ENCODE results near the gene TSPYL2. TPM values are rescaled to one million over a fixed set of nuclear protein-coding genes. Genes with fewer than 3 reads are reported as not detected.

The TSPYL2 gene
- 11.9 and 18.7 TPM in 2 replicates for total RNA-seq

DNA sequence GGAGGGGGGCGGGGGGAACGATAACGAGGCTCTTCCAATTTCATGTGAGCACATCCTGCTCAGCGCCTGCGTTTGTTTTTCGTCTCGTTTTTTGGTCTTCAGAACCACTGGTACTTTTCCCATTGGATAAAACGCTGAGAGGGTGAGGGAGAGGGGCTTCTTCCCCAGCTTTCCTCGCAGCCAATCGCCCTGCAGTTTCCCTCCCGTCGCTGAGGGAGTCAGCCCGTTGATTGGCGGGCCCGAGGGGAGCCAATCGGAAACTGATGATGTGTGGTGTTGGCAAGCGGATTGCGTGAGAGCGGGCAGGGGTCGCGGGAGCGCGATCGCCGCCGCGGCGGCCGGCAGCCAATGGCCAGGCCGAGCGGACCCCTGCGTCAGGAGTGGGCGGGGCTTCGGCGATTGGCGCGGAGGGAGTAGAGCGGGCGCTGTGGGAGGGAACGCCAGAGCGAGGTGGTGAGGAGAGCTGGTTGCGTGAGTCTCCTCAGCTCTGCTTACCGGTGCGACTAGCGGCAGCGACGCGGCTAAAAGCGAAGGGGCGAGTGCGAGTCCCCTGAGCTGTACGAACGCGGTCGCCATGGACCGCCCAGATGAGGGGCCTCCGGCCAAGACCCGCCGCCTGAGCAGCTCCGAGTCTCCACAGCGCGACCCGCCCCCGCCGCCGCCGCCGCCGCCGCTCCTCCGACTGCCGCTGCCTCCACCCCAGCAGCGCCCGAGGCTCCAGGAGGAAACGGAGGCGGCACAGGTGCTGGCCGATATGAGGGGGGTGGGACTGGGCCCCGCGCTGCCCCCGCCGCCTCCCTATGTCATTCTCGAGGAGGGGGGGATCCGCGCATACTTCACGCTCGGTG lies at the start of gene TSPYL2:
Gene TSPYL2 (plus strand): TSS at position 443 of the 848 bp plus-strand sequence. CDS start 132 bp downstream, at position 575.

DNA sequence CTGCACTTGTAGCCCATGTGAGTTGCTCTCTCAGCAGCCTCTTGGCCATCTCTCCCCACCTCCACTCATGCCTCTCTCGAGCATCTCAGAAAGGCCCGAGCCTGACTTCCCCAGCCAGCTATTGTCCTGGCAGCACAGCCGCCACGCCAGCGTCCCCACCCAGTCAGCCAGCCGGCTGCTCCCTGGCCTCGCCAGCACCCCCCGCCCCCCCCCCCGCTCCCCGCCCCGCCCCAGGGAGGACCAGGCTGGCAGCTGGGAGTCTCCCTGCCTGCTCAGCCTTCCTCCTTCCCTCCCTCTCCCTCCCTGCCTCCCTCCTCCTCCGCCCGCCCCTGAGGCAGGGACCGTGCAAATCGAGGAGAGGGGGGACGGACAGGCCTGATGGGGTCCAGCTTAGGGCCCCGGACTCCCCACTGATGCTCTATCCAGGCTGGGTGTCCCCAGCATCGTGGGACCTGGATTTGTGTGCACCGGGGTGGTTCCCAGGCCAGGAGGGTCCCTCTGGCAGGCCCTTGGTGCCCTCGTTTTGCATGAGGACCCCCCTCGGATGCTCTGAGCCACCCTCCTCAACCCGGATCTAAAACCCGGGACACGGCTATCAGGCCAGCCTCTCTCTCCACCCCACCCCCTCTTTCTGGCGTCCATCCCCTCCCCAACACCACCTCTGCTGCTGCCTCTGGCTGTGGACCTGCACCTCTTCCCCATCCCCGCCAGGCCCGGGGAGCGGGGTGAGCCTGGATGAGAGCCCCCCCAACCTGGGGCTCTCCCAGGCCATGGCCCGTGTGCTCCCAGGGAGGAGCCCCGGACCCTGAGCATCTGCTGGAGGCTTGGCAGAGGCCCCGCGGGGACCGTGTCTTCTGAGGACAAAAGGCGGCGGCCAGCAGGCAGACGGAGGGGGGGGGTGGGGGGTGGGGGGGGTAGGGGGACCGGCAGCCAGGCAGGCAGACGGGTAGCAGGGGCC lies 33.7 kb upstream of the TSPYL2 start, which contains the start of gene GPR173:
Gene GPR173 (plus strand): TSS at position 621 of the 958 bp plus-strand sequence. CDS start 27,833 bp downstream, outside the sequence.

GRCh38 chrX:53093748-53094581 lies 11.8 kb downstream of the TSPYL2 start, which contains the start of gene KANTR:
Gene KANTR (plus strand): TSS chrX:53094142. CDS start chrX:53124273, 30,131 bp downstream.

Other genes with a start within 250 kb of the TSPYL2 start
- gene XAGE3, start 214.3 kb upstream of the TSPYL2 start, total RNA-seq, result not detected in 2 replicates
- 17.5 and 18.8 TPM in 2 replicates for gene FAM156B, start 185.0 kb upstream of the TSPYL2 start, total RNA-seq
- 10.8 and 11.3 TPM in 2 replicates for gene FAM156A, start 123.8 kb upstream of the TSPYL2 start, total RNA-seq
- gene GPR173, start 33.6 kb upstream of the TSPYL2 start, total RNA-seq, result 5.8 and 6.3 TPM in 2 replicates
- 8.3 and 12.7 TPM in 2 replicates for gene KANTR, start 11.8 kb downstream of the TSPYL2 start, total RNA-seq
- gene KDM5C, start 142.8 kb downstream of the TSPYL2 start, total RNA-seq, result 76.8 and 155 TPM in 2 replicates
- gene IQSEC2, start 199.2 kb downstream of the TSPYL2 start, total RNA-seq, result 11.6 and 12.2 TPM in 2 replicates

Data from smooth muscle cell of trachea (primary cell).